Stimulated activated CD8-positive, alpha-beta memory T cell treated with anti-CD3 and anti-CD28 coated beads, Interleukin-4, amount 100 ng/mL, for 4 hours (primary cell): ENCODE data around the gene SLC24A4.

ENCODE experiments used
- DNase-seq, 2 donors: peaks; one replicate each; pipeline ENCODE4 v3.0.0-alpha.2; 2020; ENCODE audit warnings: low read depth in 2 of 2, low spot score in 1 of 2

The SLC24A4 gene, protein sequence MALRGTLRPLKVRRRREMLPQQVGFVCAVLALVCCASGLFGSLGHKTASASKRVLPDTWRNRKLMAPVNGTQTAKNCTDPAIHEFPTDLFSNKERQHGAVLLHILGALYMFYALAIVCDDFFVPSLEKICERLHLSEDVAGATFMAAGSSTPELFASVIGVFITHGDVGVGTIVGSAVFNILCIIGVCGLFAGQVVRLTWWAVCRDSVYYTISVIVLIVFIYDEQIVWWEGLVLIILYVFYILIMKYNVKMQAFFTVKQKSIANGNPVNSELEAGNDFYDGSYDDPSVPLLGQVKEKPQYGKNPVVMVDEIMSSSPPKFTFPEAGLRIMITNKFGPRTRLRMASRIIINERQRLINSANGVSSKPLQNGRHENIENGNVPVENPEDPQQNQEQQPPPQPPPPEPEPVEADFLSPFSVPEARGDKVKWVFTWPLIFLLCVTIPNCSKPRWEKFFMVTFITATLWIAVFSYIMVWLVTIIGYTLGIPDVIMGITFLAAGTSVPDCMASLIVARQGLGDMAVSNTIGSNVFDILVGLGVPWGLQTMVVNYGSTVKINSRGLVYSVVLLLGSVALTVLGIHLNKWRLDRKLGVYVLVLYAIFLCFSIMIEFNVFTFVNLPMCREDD

DNA sequence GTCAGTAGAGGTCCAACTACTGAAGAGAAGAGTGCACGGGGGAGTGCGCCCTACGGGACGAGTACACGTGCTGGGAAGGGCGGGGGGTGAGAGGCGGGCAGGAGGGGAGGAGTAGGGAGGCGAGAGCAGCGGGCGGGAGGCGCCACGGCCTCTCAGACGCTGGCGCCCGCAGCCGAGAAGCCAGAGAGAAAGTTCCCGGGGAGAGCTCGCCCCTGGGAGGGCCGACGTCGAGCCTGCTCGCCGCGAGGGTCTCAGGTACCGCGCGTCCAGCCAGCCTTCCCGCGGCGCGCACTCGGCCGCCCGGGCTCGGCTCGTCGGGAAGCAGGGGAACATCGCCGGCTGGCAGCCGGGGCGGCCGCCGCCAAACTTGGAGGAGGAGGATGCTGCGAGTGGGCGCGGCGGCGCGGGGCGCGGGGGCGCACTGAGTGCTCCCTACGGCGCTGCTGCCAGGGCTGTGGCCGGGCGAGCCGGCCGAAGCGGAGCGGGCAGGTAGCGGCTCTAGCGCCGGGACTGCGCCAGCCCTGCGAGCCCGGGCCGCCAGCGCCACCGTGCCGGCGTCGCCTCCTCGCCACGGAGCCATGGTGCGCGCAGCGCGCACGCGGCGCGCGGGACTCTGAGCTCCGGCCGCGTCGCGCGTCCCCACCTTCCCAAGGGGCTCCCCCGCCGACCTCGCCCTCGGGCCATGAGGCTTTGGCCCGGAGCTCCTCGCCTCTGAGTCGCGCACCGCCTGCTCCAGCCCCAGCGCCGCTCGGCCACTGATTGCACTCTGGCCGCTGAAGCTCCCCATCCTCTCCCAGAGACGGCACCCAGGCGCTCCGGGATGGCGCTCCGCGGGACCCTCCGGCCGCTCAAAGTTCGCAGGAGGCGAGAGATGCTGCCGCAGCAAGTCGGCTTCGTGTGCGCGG lies at the start of gene SLC24A4:
SLC24A4 (plus strand) TSS at position 155 of the 905 bp plus-strand sequence; CDS start at position 821, 666 bp downstream.
- DNase-seq = no peak

DNA sequence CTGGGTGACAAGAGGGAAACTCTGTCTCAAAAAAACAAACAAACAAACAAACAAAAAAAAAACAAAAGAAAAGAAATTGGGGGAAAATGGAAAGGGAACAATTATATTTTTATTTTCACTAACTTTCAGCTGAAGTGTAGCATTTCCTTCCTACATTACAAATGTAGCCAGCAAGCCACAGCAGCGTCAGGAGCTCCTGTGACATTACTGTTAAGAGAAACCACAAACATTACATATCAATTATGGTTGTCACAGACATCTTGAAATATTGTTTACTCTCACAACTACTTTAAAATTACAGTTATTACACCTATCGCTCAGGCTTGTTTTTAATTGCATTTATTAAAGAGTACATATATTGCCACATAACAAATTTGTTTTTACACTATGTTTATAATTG lies 49.8 kb upstream of the SLC24A4 start:
- no peak for DNase-seq

DNA sequence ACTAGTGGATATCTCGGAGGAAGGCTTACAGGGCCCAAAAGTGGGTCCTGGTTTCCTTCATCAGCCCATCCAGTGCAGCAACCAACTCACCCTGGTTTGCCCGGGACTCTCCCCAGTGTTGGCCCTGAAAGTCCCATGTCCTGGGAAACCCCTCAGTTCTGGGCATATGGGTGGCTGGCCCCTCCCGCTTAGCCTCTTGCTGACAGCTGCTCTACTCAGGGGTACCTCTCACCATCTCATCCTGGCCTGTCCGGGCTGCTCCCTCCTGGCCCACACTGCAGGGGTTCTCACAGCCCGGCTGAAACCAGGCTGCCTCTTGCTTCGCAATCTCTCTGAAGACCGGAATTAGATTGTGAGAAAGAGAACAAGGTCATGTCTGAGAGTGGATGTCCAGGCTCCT lies 48.9 kb upstream of the SLC24A4 start:
- no peak for DNase-seq

DNA sequence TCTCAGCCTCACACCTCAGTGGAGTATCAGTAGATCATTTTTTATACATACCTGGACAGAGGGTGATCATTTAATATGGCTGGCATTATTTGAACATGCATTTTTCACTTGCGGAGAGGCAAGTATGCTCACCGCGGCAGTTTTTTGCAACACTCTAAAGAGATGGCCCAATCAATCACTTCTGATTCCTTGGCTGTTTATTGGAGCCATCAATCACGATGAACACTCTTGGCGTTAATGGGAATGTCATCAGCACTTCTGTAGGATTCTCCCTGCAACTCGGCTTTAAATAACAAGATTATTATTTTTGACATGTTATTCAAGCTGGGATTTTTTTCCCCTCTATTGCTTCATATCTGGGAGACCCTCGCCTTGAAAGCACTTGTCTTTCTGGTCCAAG lies 46.9 kb upstream of the SLC24A4 start:
- DNase-seq = no peak

DNA sequence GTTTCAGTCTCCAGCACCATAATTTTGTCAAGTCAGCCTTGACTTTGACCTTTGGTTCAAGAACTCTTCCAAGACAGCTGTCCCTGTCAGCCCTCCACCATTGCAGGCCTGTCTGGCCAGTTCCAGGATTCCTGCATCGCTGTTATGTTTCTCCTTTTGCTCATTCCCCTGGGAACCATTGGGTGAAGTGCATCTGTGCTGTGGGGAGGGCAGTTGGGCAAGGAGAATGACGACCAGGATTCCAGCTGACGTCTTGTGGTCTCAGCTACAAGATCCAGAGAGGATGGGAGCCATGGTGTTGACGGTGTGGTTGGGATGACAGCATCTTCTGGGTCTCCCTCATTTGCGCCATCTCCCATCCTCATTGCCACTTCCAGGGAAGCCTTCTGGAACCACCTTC lies 45.9 kb upstream of the SLC24A4 start:
- no peak for DNase-seq

DNA sequence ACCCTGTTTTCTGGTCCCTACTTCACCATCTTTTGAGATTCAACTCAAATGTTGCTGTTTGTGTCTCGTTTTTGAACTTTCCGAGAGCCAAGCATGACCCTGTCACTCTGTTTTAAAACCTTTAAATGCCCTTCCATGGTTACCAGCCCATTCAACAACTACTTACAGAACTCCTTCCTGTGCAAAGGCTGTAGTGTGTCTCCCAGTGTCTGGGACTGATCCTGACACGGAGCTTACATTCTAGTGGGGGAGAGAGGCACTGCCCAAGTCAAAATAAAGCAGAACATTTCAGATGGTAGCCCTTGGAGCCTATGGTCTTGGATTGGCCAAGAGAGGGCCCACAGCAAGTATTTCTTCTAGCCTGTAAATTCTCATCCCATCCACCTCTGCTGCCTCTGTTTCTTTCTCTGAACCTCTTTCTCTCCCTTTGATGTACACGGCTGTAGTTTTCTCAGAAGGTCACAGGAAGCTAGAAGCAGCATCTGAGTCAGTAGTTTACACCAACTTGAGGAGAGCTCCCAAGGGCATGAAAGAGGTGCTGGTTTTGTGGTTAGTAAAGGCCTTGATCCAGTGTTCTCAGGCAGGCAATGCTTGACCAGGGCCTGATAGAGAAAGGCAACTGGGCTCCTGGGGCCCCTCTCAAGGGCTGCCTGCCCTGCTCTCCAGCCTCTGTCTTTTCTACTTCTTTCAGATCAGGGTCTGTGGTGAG lies 42.3 kb upstream of the SLC24A4 start:
- DNase-seq = no peak

DNA sequence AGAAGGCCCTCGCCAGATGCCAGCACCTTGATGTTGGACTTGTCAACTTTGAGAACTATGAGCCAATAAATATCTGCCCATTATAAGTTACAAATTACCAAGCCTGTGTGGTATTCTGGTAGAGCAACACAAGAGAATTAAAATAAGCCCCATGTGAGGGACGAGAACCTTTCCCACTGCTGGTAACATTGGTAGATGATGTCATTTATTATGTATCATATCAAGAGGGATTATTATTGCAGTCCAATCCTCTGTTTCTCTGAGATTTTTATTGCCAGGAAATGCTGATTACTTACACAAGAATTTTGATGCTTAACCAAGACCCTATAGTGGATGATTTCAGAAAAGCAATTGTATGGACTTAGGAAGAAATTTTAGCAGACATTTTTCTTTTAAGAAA lies 40.3 kb upstream of the SLC24A4 start:
- no peak for DNase-seq

DNA sequence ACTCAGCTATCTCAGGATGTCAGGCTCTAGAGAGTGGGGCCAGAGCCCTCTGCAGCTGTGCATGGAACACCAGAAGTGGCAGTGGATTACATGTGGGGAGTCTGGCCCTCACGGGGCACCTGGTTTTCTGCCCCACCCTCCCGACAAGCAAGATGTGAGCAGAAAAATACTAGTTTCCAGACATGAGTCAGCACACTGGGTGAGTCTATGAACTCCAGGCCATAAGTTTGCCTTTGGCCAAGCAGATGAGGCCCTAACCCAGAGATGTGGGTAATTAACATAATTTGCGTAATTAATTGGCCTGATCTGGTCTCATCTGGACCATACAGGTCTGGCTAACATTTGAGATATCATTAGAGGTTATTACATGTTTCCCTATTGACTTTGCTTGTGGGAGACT lies 37.7 kb upstream of the SLC24A4 start:
- DNase-seq = no peak

DNA sequence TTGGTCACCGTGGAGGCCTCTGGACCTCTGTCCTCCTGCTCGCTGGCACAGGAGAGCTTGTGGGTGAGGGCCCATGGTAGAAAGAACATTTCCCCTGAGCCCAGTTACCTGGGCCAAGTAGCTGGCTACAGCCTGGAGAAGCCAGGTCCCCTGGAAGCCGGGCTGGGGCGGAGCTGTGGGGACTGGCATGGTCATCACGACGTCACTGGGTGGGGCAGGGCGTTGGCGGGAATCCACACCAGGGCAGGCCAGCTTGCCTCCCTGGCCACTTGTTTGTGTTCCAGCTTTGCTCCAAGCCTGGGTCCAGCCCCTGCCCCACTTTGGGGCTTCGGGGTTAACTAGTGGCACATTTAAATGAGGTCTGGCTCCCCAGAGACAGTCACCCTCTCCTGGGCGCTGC lies 35.0 kb upstream of the SLC24A4 start:
- DNase-seq = no peak

DNA sequence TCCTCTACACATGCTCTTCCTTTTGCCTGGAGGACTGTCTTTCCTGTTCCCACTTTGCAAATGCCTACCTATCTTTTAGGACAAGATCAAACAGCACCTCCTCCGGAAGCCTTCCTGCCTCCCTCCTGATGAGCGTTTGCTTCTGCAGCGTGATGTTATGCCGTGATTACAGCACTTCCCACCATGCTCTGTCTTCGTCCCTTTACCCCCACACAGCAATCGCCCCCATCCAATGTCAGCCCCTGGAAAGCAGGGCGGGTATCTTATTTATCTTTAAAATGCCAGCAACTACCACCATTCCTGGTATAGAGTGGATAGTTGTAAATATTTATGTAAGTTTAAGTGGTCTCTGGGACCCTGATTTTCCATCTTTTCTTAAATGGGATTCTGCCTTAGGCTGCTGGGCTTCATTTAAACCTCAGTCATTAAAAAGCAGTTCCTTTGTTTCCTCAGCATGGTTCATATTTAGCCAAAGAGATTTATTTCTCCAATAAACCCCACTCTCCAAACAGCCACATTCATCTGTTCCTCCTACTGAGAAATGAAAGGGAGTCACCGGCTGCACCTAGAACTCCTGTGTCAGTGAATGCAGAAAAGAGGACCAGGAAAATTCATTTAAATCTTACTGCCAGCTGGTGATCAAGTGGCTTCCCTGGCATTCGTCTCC lies 33.8 kb upstream of the SLC24A4 start:
- no peak for DNase-seq

DNA sequence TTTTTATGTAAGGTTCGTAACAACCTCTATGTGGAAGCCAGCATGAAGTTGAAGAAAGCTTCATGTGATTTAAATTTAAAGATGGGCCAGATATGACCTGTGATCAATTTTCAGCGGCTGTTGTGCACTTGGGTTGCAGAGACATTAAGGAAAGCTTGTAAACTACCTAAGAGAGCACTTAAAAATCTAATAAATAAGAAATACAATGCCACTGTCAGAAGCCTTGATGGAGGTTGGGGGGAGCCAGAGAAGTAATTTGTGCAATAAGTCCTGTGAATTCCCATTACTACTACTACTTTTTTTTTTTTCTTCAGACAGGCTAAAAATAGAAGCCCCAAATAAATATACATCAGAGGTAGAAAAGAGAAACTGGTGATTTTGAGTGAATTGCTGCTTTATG lies 30.3 kb upstream of the SLC24A4 start:
- no peak for DNase-seq

DNA sequence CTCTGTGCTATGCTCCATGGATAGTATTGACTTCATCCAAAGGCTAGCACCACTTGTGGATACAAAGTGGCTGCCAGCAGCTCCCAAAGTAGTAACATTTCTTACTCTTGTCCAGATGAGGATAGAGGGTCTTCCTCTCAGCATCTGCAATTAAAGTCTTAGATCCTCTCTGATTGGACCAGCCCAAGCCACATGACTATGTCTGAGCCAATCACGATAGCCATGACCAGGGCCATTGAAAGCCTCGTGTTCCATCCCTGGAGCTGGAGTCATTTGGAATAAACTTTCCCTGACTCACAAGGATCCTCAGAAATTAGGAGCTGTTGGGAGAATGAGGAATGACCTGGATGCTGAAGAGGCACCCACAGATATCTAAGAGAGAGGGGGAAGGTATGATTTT lies 28.5 kb upstream of the SLC24A4 start:
- no peak for DNase-seq

DNA sequence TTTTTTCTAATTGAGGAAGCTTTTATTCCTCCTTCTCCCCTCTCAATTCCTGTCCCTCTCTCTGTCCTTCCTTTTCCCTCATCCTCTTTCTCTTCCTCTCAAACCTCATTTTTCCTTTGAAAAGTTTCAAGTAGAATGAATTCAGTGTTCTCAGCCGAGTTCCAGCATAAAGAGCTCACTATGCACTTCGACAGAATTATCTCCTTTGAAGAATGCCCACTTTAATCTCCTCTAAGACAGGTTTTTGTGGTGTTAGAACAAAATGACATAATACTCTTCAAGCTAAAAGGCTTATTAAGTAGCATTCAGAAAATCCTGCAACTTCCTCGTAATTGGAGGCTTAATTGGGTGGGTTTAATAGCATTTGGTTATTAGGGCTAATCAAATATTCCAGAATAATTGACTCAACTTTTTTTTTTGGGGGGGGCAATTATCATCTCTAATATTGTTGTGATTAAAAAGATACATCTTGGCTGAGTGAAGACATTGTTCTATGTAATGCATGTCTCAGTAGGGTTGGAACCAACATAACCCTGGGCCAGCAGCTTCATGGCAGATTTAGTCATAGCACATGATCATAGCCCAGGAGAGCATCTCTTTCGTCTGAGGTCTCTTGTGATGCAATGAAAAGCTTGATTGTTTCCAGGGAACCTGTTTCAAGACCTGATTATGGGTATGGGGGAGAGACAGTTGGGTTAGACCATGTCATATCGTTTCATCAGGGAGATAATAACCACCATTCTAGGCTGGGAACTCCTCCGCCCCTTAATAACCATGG lies 25.0 kb upstream of the SLC24A4 start:
- DNase-seq = no peak

DNA sequence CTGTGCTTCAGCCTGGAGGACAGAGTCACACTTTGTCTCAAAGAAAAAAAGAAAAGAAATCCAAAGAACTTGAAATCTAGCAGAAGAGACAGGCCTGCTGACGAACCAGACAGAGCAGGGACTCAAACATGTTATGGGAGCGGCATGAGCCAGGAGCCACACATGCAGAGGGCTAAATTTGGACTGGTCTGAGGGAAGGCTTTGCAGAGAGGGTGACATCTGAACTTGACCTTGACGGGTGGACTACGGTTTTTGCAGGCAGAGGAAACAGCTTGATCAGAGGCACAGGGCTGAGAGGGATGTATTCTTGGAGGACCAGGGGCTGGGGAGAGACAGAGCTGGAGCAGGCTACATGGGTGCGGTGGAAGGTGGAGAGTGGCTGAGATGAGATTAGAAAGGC lies 20.5 kb upstream of the SLC24A4 start:
- no peak for DNase-seq

DNA sequence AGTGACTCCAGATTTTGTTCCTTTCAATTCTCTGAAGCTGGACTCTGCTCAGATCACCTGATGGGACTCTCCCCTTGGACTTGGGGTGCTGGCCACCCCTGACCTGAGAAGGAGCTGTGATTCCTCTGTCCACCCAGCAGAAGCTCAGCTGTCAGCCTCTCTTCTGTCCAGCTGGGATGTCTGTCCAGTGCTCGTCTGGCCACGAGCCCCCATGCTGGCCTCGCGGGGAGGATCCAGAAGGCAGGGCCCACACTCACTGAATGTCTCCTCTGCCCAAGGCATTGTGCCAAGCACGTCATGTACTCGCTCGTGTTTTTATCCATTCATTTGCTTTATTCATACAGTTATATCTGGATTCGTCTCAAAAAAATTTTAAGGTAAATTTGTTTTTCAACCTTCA lies 14.2 kb upstream of the SLC24A4 start:
- DNase-seq = no peak

DNA sequence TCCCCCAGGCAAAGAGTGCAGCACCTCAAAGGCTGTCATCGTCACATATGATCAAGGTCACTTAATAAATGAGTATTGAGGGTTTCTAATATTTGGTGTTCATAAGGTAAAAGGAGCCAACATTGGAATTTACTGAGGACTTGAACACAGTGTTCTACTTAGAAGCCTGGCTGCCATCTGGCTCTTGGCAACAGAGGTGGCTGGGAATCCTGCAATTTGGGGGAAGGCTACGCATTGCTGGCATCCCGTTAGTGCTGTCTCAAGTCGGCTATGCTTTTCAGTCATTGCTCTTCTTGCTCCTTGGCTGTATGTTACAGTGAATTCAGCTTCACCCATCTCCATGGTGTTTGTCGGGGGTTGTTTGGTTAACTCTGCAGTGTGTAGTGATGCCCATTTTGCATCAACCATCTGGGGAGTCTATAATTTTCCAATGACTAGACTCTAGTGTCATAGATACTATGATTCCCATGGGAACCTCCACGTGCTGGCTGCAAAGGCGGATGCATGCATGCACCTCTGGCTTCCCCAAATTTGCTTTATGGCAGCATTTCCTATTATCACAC lies 12.9 kb upstream of the SLC24A4 start:
- no peak for DNase-seq

DNA sequence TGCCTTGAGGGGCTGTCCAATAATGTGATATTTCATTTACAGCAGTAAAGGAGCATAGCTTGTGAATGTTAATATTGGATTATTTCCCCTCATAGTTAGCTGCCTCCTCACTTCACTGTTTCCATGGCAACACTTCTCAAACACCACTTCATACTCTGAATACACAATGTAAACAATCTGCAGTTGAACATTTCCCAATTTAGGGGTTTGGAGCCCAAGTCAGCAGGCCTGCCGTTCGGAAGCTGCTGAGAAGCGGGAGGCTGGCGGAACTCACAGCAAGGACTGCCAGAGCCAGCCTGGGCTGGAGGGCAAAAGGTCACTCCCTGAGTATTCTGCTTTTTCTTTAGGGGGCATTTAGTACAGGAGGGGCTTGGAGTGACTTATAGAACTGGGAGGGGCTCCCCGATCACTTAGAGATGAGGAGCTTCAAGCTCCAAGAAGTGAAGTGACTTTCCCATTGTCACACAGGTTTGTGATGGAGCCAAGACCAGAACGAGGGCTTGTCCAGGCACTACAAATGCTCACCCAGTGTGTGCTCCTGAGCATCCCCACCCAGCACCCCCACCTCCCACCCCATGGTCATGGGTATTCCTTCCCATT lies 12.1 kb upstream of the SLC24A4 start:
- no peak for DNase-seq

DNA sequence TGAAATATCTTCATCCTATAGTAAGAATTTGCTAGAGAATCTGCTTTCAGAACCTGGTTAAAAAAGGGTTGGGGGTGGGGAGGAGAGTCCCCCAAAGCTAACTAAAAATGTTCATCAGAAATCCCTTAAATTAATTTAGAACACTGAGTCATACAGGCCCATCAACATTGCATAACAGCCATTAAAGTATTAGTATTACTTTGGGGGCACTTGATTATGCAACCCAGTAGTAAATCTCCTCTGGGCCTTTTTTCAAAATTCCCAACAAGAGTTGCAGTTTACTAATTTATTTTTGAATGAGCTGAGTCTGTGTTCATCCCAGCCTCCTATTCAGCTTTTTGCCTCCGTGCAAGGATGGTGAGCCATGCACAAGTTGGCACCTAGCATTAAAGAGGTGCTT lies 8.8 kb upstream of the SLC24A4 start:
- no peak for DNase-seq
